ENCODE data around the gene NRXN3. TPM values are rescaled to one million over a fixed set of nuclear protein-coding genes. Genes with fewer than 3 reads are reported as not detected.

NRXN3 gene
- total RNA-seq, 2 donors from 2014 or later = 1.2 to 7.8 TPM

DNA sequence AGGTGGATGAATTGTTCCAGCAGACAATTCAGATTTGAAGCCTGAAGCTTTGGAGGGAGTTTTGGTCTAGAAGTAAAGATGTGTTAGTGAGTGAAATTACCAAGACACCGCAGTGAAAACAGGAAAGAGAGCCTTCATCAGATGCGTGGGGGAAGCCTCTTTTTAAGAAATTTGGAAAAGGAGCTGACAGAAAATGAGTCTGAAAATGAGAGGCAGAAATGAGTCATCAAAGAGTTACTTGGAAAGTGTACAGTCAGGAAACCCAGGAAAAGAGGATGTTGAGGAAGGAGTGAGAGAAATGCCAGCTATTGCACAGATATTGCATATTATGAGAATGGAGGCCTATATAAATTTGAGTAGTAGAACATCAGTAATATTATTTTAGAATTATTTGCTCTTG lies 520.7 kb downstream of the NRXN3 start:
- no peaks in the 10 kb centered on the region for H3K27me3 ChIP-seq
- TF ChIP-seq CTCF (IDR thresholded peaks at IDR 0.05) = no peak
- H3K4me1 ChIP-seq = no peaks in the 10 kb centered on the region
- no peak overlapping the region for H3K4me3 ChIP-seq
- H3K36me3 ChIP-seq = no peaks in the 10 kb centered on the region
- intact Hi-C loops (cut with DNase I) = no loop called here
- DNase-seq = no peak
- no peaks in the 10 kb centered on the region for H3K9me3 ChIP-seq
- H3K27ac ChIP-seq = no peak overlapping the region
- H3K9ac ChIP-seq (ENCODE audit: low read depth in 2 of 2, low read length in 2 of 2) = no peak overlapping the region

DNA sequence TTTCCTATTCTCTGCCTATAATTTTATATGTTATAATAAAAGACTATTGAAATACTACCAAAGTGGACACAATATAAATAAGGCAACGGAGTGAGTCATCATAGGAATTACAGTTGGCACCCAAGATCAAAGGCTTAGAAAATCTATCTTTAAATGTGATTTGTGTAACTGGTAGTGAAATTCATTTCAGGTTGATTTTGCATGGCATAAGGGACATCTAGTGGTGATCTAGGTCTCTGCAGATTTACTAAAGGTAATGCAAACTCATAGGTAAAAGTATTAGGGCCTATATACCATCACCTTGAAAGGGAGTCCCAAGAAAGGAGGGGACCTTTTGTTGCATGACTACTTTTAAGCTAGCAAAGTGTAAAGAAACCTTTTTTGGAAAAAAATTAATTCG lies 527.2 kb downstream of the NRXN3 start:
- peak; percentile 50 for TF ChIP-seq CTCF (IDR thresholded peaks at IDR 0.05)
- Histone ChIP-seq H3K9me3 (no peaks in the 10 kb centered on the region), H3K4me1 (no peaks in the 10 kb centered on the region), H3K4me3 (no peak overlapping the region), H3K36me3 (no peaks in the 10 kb centered on the region), H3K27ac (no peak overlapping the region), H3K27me3 (no peaks in the 10 kb centered on the region), H3K9ac (ENCODE audit: low read depth in 2 of 2, low read length in 2 of 2) (no peak overlapping the region)
- intact Hi-C loops (cut with DNase I) = loop anchor here (5.0 kb wide), 1 partner anchor 250 kb away; no protein-coding TSS in a partner anchor
- no peak for DNase-seq

- no peaks in the 10 kb centered on the region for H3K9me3 ChIP-seq
- TF ChIP-seq CTCF (IDR thresholded peaks at IDR 0.05) = no peak
- no peak overlapping the region for H3K4me3 ChIP-seq
- no peaks in the 10 kb centered on the region for H3K4me1 ChIP-seq
- H3K36me3 ChIP-seq = no peaks in the 10 kb centered on the region
- DNase-seq = no peak
- H3K27ac ChIP-seq = no peak overlapping the region
- H3K9ac ChIP-seq (ENCODE audit: low read depth in 2 of 2, low read length in 2 of 2) = no peak overlapping the region
- intact Hi-C loops (cut with DNase I) = loop anchor here (5.0 kb wide), 1 partner anchor 252 kb away; no protein-coding TSS in a partner anchor
- H3K27me3 ChIP-seq = no peaks in the 10 kb centered on the region
Measured at GRCh38 chr14:78698991-78699390, 528.8 kb downstream of the NRXN3 start.

DNA sequence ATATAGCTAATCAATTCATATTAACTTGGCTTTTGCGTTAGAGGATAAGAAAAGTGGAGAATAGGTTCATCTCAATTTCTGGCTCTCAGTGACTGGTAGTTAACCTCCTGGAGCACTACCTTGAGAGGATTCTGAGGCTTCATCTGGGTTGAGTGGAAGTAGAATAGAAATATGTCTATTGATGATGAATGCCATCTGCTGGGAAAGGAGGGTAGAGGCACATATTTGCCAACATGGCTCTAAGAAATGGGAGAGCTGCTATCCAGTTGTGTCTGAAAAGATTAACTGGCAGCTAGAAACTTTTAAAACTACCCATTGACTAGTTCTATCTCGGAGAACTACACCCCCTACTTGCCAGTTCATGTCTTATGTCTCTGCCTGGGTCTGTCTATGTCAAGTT lies 530.1 kb downstream of the NRXN3 start:
- Histone ChIP-seq H3K9me3 (no peaks in the 10 kb centered on the region), H3K27me3 (no peaks in the 10 kb centered on the region), H3K36me3 (no peaks in the 10 kb centered on the region), H3K4me1 (no peaks in the 10 kb centered on the region), H3K27ac (no peak overlapping the region), H3K9ac (ENCODE audit: low read depth in 2 of 2, low read length in 2 of 2) (no peak overlapping the region), H3K4me3 (no peak overlapping the region)
- no peak for TF ChIP-seq CTCF (IDR thresholded peaks at IDR 0.05)
- DNase-seq = no peak
- intact Hi-C loops (cut with DNase I) = no loop called here

DNA sequence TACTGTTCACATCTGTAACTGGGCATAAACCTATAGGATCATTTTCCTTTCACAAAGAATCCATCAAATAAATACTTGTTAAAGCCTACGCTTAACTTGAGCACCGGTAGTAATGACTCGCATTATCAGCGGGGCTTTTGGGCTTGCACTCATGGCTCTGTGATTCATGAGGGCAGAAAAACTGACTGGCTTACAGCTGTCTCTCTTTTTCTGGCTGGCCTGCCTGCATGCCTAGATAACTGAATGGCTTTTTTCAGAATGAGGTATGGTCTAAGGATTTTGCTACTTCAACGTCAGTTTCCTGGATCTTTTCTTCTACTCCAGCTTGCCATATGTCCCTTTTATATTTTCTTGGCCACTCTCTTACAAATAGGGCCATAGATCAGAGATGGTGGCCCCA lies 531.1 kb downstream of the NRXN3 start:
- DNase-seq = no peak
- TF ChIP-seq CTCF (IDR thresholded peaks at IDR 0.05) = no peak
- intact Hi-C loops (cut with DNase I) = no loop called here
- no peak overlapping the region for H3K27ac ChIP-seq
- H3K4me3 ChIP-seq = no peak overlapping the region
- no peaks in the 10 kb centered on the region for H3K27me3 ChIP-seq
- no peaks in the 10 kb centered on the region for H3K9me3 ChIP-seq
- no peaks in the 10 kb centered on the region for H3K4me1 ChIP-seq
- no peak overlapping the region for H3K9ac ChIP-seq (ENCODE audit: low read depth in 2 of 2, low read length in 2 of 2)
- H3K36me3 ChIP-seq = no peaks in the 10 kb centered on the region

GRCh38 chr14:78704965-78705364 lies 534.8 kb downstream of the NRXN3 start:
- Histone ChIP-seq H3K4me3 (no peak overlapping the region), H3K9me3 (no peaks in the 10 kb centered on the region), H3K27ac (no peak overlapping the region), H3K27me3 (no peaks in the 10 kb centered on the region), H3K9ac (ENCODE audit: low read depth in 2 of 2, low read length in 2 of 2) (no peak overlapping the region), H3K36me3 (no peaks in the 10 kb centered on the region), H3K4me1 (no peaks in the 10 kb centered on the region)
- DNase-seq = no peak
- TF ChIP-seq CTCF (IDR thresholded peaks at IDR 0.05) = no peak
- intact Hi-C loops (cut with DNase I) = no loop called here

All from colonic mucosa (tissue), 4 donors.